Lower leg skin (tissue), 3 donors: ENCODE measurements around the gene PSENEN.

ENCODE experiments used
- CTCF ChIP-seq, 3 donors: fragments of 450-650 bp; IDR thresholded peaks; one replicate each; pipeline ENCODE4 v1.5.1; 2016; ENCODE audit warnings: antibody characterized with exemption in 3 of 3, mild to moderate bottlenecking in 3 of 3, moderate library complexity in 2 of 3
- POLR2A ChIP-seq, 2 donors: fragments of 450-650 bp; IDR thresholded peaks; one replicate each; pipeline ENCODE4 v1.6.1; 2016 to 2017; ENCODE audit warnings: antibody characterized with exemption in 2 of 2, mild to moderate bottlenecking in 1 of 2, moderate library complexity in 1 of 2

GRCh38 chr19:35779033-35779432, 33.6 kb downstream of the PSENEN start:
- TF ChIP-seq CTCF (IDR thresholded peaks at IDR 0.05), result no peak
- TF ChIP-seq POLR2A (IDR thresholded peaks at IDR 0.05), result no peak
